ENCODE measurements around the gene SHOC2.

SHOC2 gene

DNA sequence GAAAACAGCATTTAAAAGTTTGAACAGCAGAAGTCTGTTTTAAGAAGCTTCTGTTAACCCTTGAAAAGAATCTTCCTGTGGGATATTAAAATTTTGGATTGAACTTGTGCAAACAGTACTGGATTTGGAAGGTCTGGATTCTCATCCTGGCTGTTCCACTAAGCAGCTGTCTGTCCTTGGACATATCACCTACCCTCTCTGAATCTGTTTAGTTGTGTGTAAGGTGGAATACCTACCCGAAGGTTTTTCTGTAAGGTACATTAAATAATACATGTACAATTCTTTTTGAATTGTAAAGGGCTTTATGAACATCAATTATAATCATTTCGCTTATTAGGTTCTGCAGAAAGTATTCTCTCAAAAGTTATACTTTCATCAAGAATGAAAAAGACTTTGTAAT is 45.5 kb upstream of the SHOC2 start:
- TF ChIP-seq, protein P1, sequence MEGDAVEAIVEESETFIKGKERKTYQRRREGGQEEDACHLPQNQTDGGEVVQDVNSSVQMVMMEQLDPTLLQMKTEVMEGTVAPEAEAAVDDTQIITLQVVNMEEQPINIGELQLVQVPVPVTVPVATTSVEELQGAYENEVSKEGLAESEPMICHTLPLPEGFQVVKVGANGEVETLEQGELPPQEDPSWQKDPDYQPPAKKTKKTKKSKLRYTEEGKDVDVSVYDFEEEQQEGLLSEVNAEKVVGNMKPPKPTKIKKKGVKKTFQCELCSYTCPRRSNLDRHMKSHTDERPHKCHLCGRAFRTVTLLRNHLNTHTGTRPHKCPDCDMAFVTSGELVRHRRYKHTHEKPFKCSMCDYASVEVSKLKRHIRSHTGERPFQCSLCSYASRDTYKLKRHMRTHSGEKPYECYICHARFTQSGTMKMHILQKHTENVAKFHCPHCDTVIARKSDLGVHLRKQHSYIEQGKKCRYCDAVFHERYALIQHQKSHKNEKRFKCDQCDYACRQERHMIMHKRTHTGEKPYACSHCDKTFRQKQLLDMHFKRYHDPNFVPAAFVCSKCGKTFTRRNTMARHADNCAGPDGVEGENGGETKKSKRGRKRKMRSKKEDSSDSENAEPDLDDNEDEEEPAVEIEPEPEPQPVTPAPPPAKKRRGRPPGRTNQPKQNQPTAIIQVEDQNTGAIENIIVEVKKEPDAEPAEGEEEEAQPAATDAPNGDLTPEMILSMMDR (IDR thresholded peaks at IDR 0.05; ENCODE audit: extremely low read depth, insufficient read depth, missing control alignments): no peak
- in situ Hi-C loops (cut with MboI; ENCODE audit: low pct_unique_long_range_greater_than_20kb, low sequenced_read_pairs, unreplicated experiment): loop anchor here (10.0 kb wide), 1 partner anchor 69 kb away; no protein-coding TSS in a partner anchor
- no peak for DNase-seq (ENCODE audit: low spot score)

DNA sequence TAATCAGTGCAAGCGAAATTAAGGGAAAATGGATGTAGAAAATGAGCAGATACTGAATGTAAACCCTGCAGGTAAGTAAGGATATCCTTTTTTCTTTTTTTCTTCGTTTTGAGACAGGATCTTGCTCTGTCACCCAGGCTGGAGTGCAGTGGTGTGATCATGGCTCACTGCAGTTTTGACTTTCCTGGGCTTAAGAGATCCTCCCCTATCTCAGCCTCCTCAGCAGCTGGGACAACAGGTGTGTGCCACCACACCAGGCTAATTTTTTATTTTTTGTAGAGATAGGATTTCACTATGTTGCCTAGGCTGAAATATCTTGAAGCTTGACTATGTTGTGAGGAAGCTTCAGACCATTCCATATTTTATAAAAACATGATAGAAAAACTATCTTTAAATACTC is 43.4 kb upstream of the SHOC2 start:
- TF ChIP-seq, protein P1 (IDR thresholded peaks at IDR 0.05; ENCODE audit: extremely low read depth, insufficient read depth, missing control alignments): no peak
- no peak for DNase-seq (ENCODE audit: low spot score)
- in situ Hi-C loops (cut with MboI; ENCODE audit: low pct_unique_long_range_greater_than_20kb, low sequenced_read_pairs, unreplicated experiment): loop anchor here (10.0 kb wide), 1 partner anchor 71 kb away; no protein-coding TSS in a partner anchor

DNA sequence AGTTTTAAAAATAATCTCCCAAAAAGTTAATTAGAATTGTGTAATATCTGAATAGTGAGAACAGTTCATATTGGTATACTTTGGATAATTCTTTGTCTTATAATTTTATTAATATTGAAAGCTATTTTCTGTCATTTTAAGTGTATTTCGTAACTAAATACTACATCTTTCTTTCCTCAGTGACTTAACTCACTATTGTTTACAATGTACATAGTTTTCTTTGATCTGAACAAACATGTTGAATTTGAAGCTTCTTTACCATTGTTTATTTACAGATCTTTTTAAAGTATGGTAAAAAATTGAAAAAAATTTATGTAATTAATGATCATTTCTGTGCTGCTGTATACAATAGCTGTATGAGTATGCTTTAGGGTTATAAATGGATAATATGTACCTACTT is 42.6 kb upstream of the SHOC2 start:
- TF ChIP-seq, protein P1 (IDR thresholded peaks at IDR 0.05; ENCODE audit: extremely low read depth, insufficient read depth, missing control alignments): no peak
- in situ Hi-C loops (cut with MboI; ENCODE audit: low pct_unique_long_range_greater_than_20kb, low sequenced_read_pairs, unreplicated experiment): loop anchor here (10.0 kb wide), 1 partner anchor 72 kb away; no protein-coding TSS in a partner anchor
- DNase-seq (ENCODE audit: low spot score): no peak

DNA sequence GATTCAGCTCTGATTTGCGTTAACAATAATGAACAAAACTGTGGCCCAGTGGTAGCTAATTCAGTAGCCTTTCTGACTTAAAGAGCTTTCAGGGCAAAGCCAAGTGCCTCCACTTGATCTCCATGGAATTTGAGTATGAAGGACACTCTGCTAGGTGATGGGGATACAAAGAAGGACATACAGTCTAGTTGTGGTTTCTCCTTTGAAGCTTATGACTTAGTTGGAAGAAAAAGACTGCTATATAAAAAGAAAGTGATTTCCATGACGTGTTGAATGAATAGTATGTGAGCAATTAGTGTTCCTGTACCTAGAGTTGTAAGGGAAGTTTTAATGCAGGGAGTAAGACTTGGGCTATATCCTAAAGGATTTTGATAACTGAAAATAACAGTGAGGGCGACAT is 39.4 kb upstream of the SHOC2 start:
- in situ Hi-C loops (cut with MboI; ENCODE audit: low pct_unique_long_range_greater_than_20kb, low sequenced_read_pairs, unreplicated experiment): loop anchor here (10.0 kb wide), 1 partner anchor 135 kb away; no protein-coding TSS in a partner anchor
- no peak for DNase-seq (ENCODE audit: low spot score)
- TF ChIP-seq, protein P1 (IDR thresholded peaks at IDR 0.05; ENCODE audit: extremely low read depth, insufficient read depth, missing control alignments): no peak

DNA sequence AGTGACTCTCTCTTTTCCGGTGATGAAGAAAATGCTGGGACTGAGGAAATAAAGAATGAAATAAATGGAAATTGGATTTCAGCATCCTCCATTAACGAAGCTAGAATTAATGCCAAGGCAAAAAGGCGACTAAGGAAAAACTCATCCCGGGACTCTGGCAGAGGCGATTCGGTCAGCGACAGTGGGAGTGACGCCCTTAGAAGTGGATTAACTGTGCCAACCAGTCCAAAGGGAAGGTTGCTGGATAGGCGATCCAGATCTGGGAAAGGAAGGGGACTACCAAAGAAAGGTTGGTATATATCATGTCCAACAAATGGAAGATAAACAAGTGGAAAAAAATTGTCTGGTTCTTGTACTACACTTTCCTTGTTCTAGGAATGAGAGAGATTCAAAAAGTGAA is 38.2 kb upstream of the SHOC2 start:
- DNase-seq (ENCODE audit: low spot score): no peak
- TF ChIP-seq, protein P1 (IDR thresholded peaks at IDR 0.05; ENCODE audit: extremely low read depth, insufficient read depth, missing control alignments): no peak
- in situ Hi-C loops (cut with MboI; ENCODE audit: low pct_unique_long_range_greater_than_20kb, low sequenced_read_pairs, unreplicated experiment): loop anchor here (10.0 kb wide), 1 partner anchor 136 kb away; no protein-coding TSS in a partner anchor

DNA sequence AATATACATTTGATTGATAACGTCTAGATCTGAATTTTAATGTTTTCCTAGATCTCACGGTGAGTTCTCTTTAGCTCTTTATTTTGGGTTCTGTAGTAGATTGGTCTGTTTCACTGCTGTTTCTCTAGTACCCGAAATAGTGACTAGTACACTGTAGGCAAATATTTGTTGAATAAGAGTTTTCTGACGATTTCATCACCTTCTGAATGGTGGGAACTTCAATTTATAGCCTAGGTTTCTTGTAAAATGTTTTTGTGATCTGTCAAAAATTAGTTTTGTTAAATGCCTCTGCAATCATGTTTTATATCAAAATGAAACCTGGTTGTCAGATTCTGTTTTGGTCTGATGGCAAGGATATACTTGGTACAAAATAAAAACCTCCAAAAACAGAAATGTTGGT is 37.5 kb upstream of the SHOC2 start:
- no peak for DNase-seq (ENCODE audit: low spot score)
- TF ChIP-seq, protein P1 (IDR thresholded peaks at IDR 0.05; ENCODE audit: extremely low read depth, insufficient read depth, missing control alignments): no peak
- in situ Hi-C loops (cut with MboI; ENCODE audit: low pct_unique_long_range_greater_than_20kb, low sequenced_read_pairs, unreplicated experiment): loop anchor here (10.0 kb wide), 1 partner anchor 137 kb away; no protein-coding TSS in a partner anchor
